GM18519 (cell line): ENCODE data around the gene ARHGAP24.
"Not testable (repeated sequence)": the region's sequence is repeated elsewhere in the genome, so short reads cannot be mapped to it uniquely, and the experiment has no call there.

Experiments used
- ATAC-seq: cut with Tn5 transposase; IDR thresholded peaks from one replicate; pipeline ENCODE4 v1.9.1; 2021; ENCODE audit warnings: mild to moderate bottlenecking, moderate library complexity; ENCODE audit not compliant: unreplicated experiment, low FRiP score

ARHGAP24 gene

GRCh38 chr4:85833302-85833701 lies 358.4 kb downstream of the ARHGAP24 start:
- ATAC-seq, result no peak

- ATAC-seq, result no peak
Measured at GRCh38 chr4:85834934-85835333, 360.0 kb downstream of the ARHGAP24 start.

- ATAC-seq, result no peak
Measured at GRCh38 chr4:85836588-85837438, 361.9 kb downstream of the ARHGAP24 start.

- no peak for ATAC-seq
Measured at GRCh38 chr4:85837439-85837733, 362.4 kb downstream of the ARHGAP24 start.

- not testable (repeated sequence) for ATAC-seq
Measured at GRCh38 chr4:85839981-85840451, 365.1 kb downstream of the ARHGAP24 start.

- ATAC-seq, result no peak
Measured at GRCh38 chr4:85842540-85842939, 367.6 kb downstream of the ARHGAP24 start.

GRCh38 chr4:85853740-85854139 lies 378.8 kb downstream of the ARHGAP24 start:
- not testable (repeated sequence) for ATAC-seq

GRCh38 chr4:85854546-85854945 lies 379.6 kb downstream of the ARHGAP24 start:
- ATAC-seq, result no peak

- ATAC-seq, result no peak
Measured at GRCh38 chr4:85860066-85860740, 385.3 kb downstream of the ARHGAP24 start.

- no peak for ATAC-seq
Measured at GRCh38 chr4:85861064-85861765, 386.3 kb downstream of the ARHGAP24 start.

- ATAC-seq, result no peak
Measured at GRCh38 chr4:85862896-85863295, 387.9 kb downstream of the ARHGAP24 start.

GRCh38 chr4:85864259-85865205 lies 389.6 kb downstream of the ARHGAP24 start:
- no peak for ATAC-seq

- ATAC-seq, result no peak
Measured at GRCh38 chr4:85865256-85865655, 390.3 kb downstream of the ARHGAP24 start.

GRCh38 chr4:85866508-85866907 lies 391.6 kb downstream of the ARHGAP24 start:
- ATAC-seq, result no peak

- no peak for ATAC-seq
Measured at GRCh38 chr4:85867271-85867670, 392.3 kb downstream of the ARHGAP24 start.

GRCh38 chr4:85869181-85869580 lies 394.2 kb downstream of the ARHGAP24 start:
- ATAC-seq, result no peak

- no peak for ATAC-seq
Measured at GRCh38 chr4:85870298-85871083, 395.5 kb downstream of the ARHGAP24 start.

GRCh38 chr4:85873566-85873965 lies 398.6 kb downstream of the ARHGAP24 start:
- no peak for ATAC-seq

- no peak for ATAC-seq
Measured at GRCh38 chr4:85879518-85879917, 404.6 kb downstream of the ARHGAP24 start.
